ENCODE results near the gene VPS26A.
"Not testable (repeated sequence)": the region's sequence is repeated elsewhere in the genome, so short reads cannot be mapped to it uniquely, and the experiment has no call there.

Gene VPS26A

GRCh38 chr10:69172241-69172982 is 48.4 kb downstream of the VPS26A start:
- no peak overlapping the region for H3K27ac ChIP-seq (ENCODE audit: insufficient read depth, low read length, poor library complexity, severe bottlenecking)
- H3K36me3 ChIP-seq (ENCODE audit: control insufficient read depth, insufficient read depth, low read length) = peaks cover 30% of the 10 kb centered on the region
- H3K27me3 ChIP-seq (replicated peaks; ENCODE audit: control insufficient read depth, insufficient read depth, low read length, poor library complexity, severe bottlenecking) = no peaks in the 10 kb centered on the region
- DNase-seq = no peak
- no peak overlapping the region for H3K4me3 ChIP-seq (ENCODE audit: insufficient read depth, low read depth, low read length, poor library complexity, severe bottlenecking)
- H3K9me3 ChIP-seq (ENCODE audit: control insufficient read depth, low read length) = no peaks in the 10 kb centered on the region
- H3K4me1 ChIP-seq (ENCODE audit: control insufficient read depth, insufficient read depth, low read length, poor library complexity, severe bottlenecking) = no peaks in the 10 kb centered on the region

- not testable (repeated sequence) for H3K4me1 ChIP-seq (ENCODE audit: control insufficient read depth, insufficient read depth, low read length, poor library complexity, severe bottlenecking); H3K4me3 ChIP-seq (ENCODE audit: insufficient read depth, low read depth, low read length, poor library complexity, severe bottlenecking); DNase-seq; H3K27ac ChIP-seq (ENCODE audit: insufficient read depth, low read length, poor library complexity, severe bottlenecking); H3K27me3 ChIP-seq (replicated peaks; ENCODE audit: control insufficient read depth, insufficient read depth, low read length, poor library complexity, severe bottlenecking); H3K9me3 ChIP-seq (ENCODE audit: control insufficient read depth, low read length)
- H3K36me3 ChIP-seq (ENCODE audit: control insufficient read depth, insufficient read depth, low read length) = peaks cover 14% of the 10 kb centered on the region
These were observed 51.3 kb downstream of the VPS26A start for GRCh38 chr10:69175326-69175725.

GRCh38 chr10:69176823-69177222 is 52.8 kb downstream of the VPS26A start:
- peaks cover 3% of the 10 kb centered on the region for H3K36me3 ChIP-seq (ENCODE audit: control insufficient read depth, insufficient read depth, low read length)
- H3K27me3 ChIP-seq (replicated peaks; ENCODE audit: control insufficient read depth, insufficient read depth, low read length, poor library complexity, severe bottlenecking) = no peaks in the 10 kb centered on the region
- peaks cover 8% of the 10 kb centered on the region for H3K4me1 ChIP-seq (ENCODE audit: control insufficient read depth, insufficient read depth, low read length, poor library complexity, severe bottlenecking)
- no peak overlapping the region for H3K27ac ChIP-seq (ENCODE audit: insufficient read depth, low read length, poor library complexity, severe bottlenecking)
- H3K4me3 ChIP-seq (ENCODE audit: insufficient read depth, low read depth, low read length, poor library complexity, severe bottlenecking) = no peak overlapping the region
- H3K9me3 ChIP-seq (ENCODE audit: control insufficient read depth, low read length) = no peaks in the 10 kb centered on the region
- no peak for DNase-seq

- peak overlapping the region; percentile 84 for H3K4me3 ChIP-seq (ENCODE audit: insufficient read depth, low read depth, low read length, poor library complexity, severe bottlenecking)
- peaks cover 8% of the 10 kb centered on the region for H3K4me1 ChIP-seq (ENCODE audit: control insufficient read depth, insufficient read depth, low read length, poor library complexity, severe bottlenecking)
- peaks cover 5% of the 10 kb centered on the region for H3K36me3 ChIP-seq (ENCODE audit: control insufficient read depth, insufficient read depth, low read length)
- H3K27me3 ChIP-seq (replicated peaks; ENCODE audit: control insufficient read depth, insufficient read depth, low read length, poor library complexity, severe bottlenecking) = no peaks in the 10 kb centered on the region
- H3K9me3 ChIP-seq (ENCODE audit: control insufficient read depth, low read length) = no peaks in the 10 kb centered on the region
- DNase-seq = peak; percentile 12 to 38 (median 27)
- H3K27ac ChIP-seq (ENCODE audit: insufficient read depth, low read length, poor library complexity, severe bottlenecking) = peak overlapping the region; percentile 91
These were observed 55.2 kb downstream of the VPS26A start for GRCh38 chr10:69179089-69179742.

- Histone ChIP-seq H3K4me3 (ENCODE audit: insufficient read depth, low read depth, low read length, poor library complexity, severe bottlenecking) (peak within 1 kb of the TSS; percentile 84), H3K27me3 (replicated peaks; ENCODE audit: control insufficient read depth, insufficient read depth, low read length, poor library complexity, severe bottlenecking) (no peaks in the 10 kb centered on the region), H3K9me3 (ENCODE audit: control insufficient read depth, low read length) (no peaks in the 10 kb centered on the region)
These were observed 56.0 kb downstream of the VPS26A start, which contains the start of gene SUPV3L1 for GRCh38 chr10:69179743-69180524. TSS of gene SUPV3L1 (plus strand) at chr10:69180234. CDS start at chr10:69180292, 58 bp downstream.

GRCh38 chr10:69180525-69181204 is 56.7 kb downstream of the VPS26A start:
- peak overlapping the region; percentile 84 for H3K4me3 ChIP-seq (ENCODE audit: insufficient read depth, low read depth, low read length, poor library complexity, severe bottlenecking)
- peaks cover 11% of the 10 kb centered on the region for H3K36me3 ChIP-seq (ENCODE audit: control insufficient read depth, insufficient read depth, low read length)
- H3K27me3 ChIP-seq (replicated peaks; ENCODE audit: control insufficient read depth, insufficient read depth, low read length, poor library complexity, severe bottlenecking) = no peaks in the 10 kb centered on the region
- peaks cover 8% of the 10 kb centered on the region for H3K4me1 ChIP-seq (ENCODE audit: control insufficient read depth, insufficient read depth, low read length, poor library complexity, severe bottlenecking)
- no peaks in the 10 kb centered on the region for H3K9me3 ChIP-seq (ENCODE audit: control insufficient read depth, low read length)
- peak in 1 of 3 donors; percentile 5 for DNase-seq
- peak overlapping the region; percentile 91 for H3K27ac ChIP-seq (ENCODE audit: insufficient read depth, low read length, poor library complexity, severe bottlenecking)

More at GRCh38 chr10:69179743-69180524, 56.0 kb downstream of the VPS26A start, which contains the start of gene SUPV3L1:
- Histone ChIP-seq H3K4me1 (ENCODE audit: control insufficient read depth, insufficient read depth, low read length, poor library complexity, severe bottlenecking) (peaks cover 8% of the 10 kb centered on the region), H3K27ac (ENCODE audit: insufficient read depth, low read length, poor library complexity, severe bottlenecking) (peak within 1 kb of the TSS; percentile 91), H3K36me3 (ENCODE audit: control insufficient read depth, insufficient read depth, low read length) (peaks cover 5% of the 10 kb centered on the region)
- peak; percentile 67 to 81 (median 75) for DNase-seq

GRCh38 chr10:69181433-69181832 is 57.5 kb downstream of the VPS26A start:
- Histone ChIP-seq H3K4me1 (ENCODE audit: control insufficient read depth, insufficient read depth, low read length, poor library complexity, severe bottlenecking) (peaks cover 8% of the 10 kb centered on the region), H3K27me3 (replicated peaks; ENCODE audit: control insufficient read depth, insufficient read depth, low read length, poor library complexity, severe bottlenecking) (no peaks in the 10 kb centered on the region), H3K4me3 (ENCODE audit: insufficient read depth, low read depth, low read length, poor library complexity, severe bottlenecking) (peak overlapping the region; percentile 84), H3K9me3 (ENCODE audit: control insufficient read depth, low read length) (no peaks in the 10 kb centered on the region), H3K36me3 (ENCODE audit: control insufficient read depth, insufficient read depth, low read length) (peaks cover 19% of the 10 kb centered on the region), H3K27ac (ENCODE audit: insufficient read depth, low read length, poor library complexity, severe bottlenecking) (peak overlapping the region; percentile 91)
- DNase-seq = no peak

GRCh38 chr10:69182005-69182404 is 58.0 kb downstream of the VPS26A start:
- no peaks in the 10 kb centered on the region for H3K9me3 ChIP-seq (ENCODE audit: control insufficient read depth, low read length)
- no peaks in the 10 kb centered on the region for H3K27me3 ChIP-seq (replicated peaks; ENCODE audit: control insufficient read depth, insufficient read depth, low read length, poor library complexity, severe bottlenecking)
- no peak overlapping the region for H3K4me3 ChIP-seq (ENCODE audit: insufficient read depth, low read depth, low read length, poor library complexity, severe bottlenecking)
- DNase-seq = no peak
- peak overlapping the region; percentile 1 for H3K27ac ChIP-seq (ENCODE audit: insufficient read depth, low read length, poor library complexity, severe bottlenecking)
- H3K4me1 ChIP-seq (ENCODE audit: control insufficient read depth, insufficient read depth, low read length, poor library complexity, severe bottlenecking) = peaks cover 8% of the 10 kb centered on the region
- H3K36me3 ChIP-seq (ENCODE audit: control insufficient read depth, insufficient read depth, low read length) = peaks cover 24% of the 10 kb centered on the region

- Histone ChIP-seq H3K4me3 (ENCODE audit: insufficient read depth, low read depth, low read length, poor library complexity, severe bottlenecking) (no peak overlapping the region), H3K4me1 (ENCODE audit: control insufficient read depth, insufficient read depth, low read length, poor library complexity, severe bottlenecking) (no peaks in the 10 kb centered on the region), H3K27ac (ENCODE audit: insufficient read depth, low read length, poor library complexity, severe bottlenecking) (no peak overlapping the region), H3K36me3 (ENCODE audit: control insufficient read depth, insufficient read depth, low read length) (peaks cover 44% of the 10 kb centered on the region), H3K27me3 (replicated peaks; ENCODE audit: control insufficient read depth, insufficient read depth, low read length, poor library complexity, severe bottlenecking) (no peaks in the 10 kb centered on the region), H3K9me3 (ENCODE audit: control insufficient read depth, low read length) (no peaks in the 10 kb centered on the region)
- no peak for DNase-seq
These were observed 62.5 kb downstream of the VPS26A start for GRCh38 chr10:69186524-69186923.

Data from effector memory CD4-positive, alpha-beta T cell (primary cell).